Stimulated activated naive B cell treated with anti-CD40 and anti-IgM and Interleukin-4, amounts not matched to agents 10 μg/mL and 1 μg/mL and 100 μg/mL, for 72 hours (primary cell): Measurements from ENCODE around the gene SLITRK6.

ENCODE experiments used
- ATAC-seq, 2 donors: fragments of 150-1000 bp; cut with Tn5 transposase; replicated peaks; 2 replicates each; pipeline ENCODE4 v1.10.0; 2021; ENCODE audit warnings: moderate library complexity in 1 of 2
- DNase-seq: peaks from one replicate; pipeline ENCODE4 v3.0.0; 2021
- H3K27ac Mint-ChIP-seq: one replicate; pipeline ENCODE4 v1.8.0; 2022; ENCODE audit warnings: mild to moderate bottlenecking, mixed read lengths
- H3K27me3 Mint-ChIP-seq, 2 donors: one replicate each; pipeline ENCODE4 v1.8.0; 2022; ENCODE audit warnings: mixed read lengths in 2 of 2
- H3K36me3 Mint-ChIP-seq, 2 donors: one replicate each; pipeline ENCODE4 v1.8.0; 2022; ENCODE audit warnings: mixed read lengths in 2 of 2, mild to moderate bottlenecking in 1 of 2
- H3K4me1 Mint-ChIP-seq, 2 donors: one replicate each; pipeline ENCODE4 v1.8.0; 2022; ENCODE audit warnings: mixed read lengths in 2 of 2, mild to moderate bottlenecking in 1 of 2
- H3K4me3 Mint-ChIP-seq, 2 donors: one replicate each; pipeline ENCODE4 v1.8.0; 2022; ENCODE audit warnings: mild to moderate bottlenecking in 2 of 2, mixed read lengths in 2 of 2, moderate library complexity in 1 of 2
- H3K9me3 Mint-ChIP-seq, 2 donors: one replicate each; pipeline ENCODE4 v1.8.0; 2022; ENCODE audit warnings: mixed read lengths in 2 of 2, mild to moderate bottlenecking in 1 of 2

The SLITRK6 gene, protein sequence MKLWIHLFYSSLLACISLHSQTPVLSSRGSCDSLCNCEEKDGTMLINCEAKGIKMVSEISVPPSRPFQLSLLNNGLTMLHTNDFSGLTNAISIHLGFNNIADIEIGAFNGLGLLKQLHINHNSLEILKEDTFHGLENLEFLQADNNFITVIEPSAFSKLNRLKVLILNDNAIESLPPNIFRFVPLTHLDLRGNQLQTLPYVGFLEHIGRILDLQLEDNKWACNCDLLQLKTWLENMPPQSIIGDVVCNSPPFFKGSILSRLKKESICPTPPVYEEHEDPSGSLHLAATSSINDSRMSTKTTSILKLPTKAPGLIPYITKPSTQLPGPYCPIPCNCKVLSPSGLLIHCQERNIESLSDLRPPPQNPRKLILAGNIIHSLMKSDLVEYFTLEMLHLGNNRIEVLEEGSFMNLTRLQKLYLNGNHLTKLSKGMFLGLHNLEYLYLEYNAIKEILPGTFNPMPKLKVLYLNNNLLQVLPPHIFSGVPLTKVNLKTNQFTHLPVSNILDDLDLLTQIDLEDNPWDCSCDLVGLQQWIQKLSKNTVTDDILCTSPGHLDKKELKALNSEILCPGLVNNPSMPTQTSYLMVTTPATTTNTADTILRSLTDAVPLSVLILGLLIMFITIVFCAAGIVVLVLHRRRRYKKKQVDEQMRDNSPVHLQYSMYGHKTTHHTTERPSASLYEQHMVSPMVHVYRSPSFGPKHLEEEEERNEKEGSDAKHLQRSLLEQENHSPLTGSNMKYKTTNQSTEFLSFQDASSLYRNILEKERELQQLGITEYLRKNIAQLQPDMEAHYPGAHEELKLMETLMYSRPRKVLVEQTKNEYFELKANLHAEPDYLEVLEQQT

DNA sequence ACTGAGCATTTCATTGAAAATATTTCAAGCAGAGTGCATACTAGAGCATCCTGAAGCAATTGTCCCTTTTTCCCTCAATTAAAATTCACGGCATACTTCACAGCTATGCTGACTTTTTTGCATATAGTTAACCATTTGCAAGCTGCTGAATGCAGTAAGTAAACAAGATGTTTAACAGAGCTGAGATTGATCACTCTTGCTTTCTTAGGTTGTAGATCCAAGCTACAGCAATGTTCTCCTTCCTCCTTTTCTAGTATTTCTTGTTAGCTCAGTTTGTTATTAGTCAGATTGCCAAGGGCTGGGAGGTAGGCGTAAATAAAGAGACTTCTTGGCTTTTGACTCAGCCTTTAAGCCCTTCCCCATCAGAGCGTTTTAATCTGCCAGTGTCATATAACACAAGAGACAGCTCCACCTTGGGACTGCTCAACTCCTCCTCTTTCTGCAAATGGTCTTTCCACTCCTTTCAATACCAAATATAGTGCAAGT is at the start of gene SLITRK6:
Gene SLITRK6 (minus strand): TSS at position 323 of the 486 bp plus-strand sequence. CDS start 2,911 bp downstream, outside the sequence.
- H3K36me3 Mint-ChIP-seq = no peaks in the 10 kb centered on the region
- H3K27ac Mint-ChIP-seq = no peak within 1 kb of the TSS
- H3K4me1 Mint-ChIP-seq = no peaks in the 10 kb centered on the region
- no peak within 1 kb of the TSS for H3K4me3 Mint-ChIP-seq
- ATAC-seq (no peak), DNase-seq (no peak)
- H3K9me3 Mint-ChIP-seq = no peaks in the 10 kb centered on the region
- no peaks in the 10 kb centered on the region for H3K27me3 Mint-ChIP-seq

DNA sequence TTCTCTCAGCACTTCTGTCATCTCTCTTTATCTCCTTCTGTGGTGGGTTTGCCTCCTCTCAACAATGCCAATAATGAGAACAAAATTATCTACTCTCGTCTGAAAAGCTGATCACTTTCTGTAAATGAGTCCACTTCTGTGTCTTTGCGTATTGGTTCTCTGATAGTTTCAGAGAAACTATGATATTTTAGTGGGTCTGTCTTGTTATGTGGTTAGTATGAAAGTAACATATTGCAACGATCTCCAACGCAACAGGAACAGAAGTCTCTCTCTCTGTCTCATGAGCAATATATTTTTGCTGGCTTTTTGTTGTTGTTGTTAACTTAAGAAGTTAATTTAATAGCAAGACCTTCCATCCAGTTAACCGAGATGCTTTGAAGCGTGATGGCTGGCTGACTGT is 47.8 kb upstream of the SLITRK6 start:
- Mint-ChIP-seq H3K9me3 (peaks cover 14 to 19% of the 10 kb centered on the region in 2 donors), H3K36me3 (no peaks in the 10 kb centered on the region), H3K27me3 (no peaks in the 10 kb centered on the region), H3K27ac (no peak overlapping the region), H3K4me1 (no peaks in the 10 kb centered on the region), H3K4me3 (no peak overlapping the region)
- ATAC-seq (no peak), DNase-seq (no peak)

DNA sequence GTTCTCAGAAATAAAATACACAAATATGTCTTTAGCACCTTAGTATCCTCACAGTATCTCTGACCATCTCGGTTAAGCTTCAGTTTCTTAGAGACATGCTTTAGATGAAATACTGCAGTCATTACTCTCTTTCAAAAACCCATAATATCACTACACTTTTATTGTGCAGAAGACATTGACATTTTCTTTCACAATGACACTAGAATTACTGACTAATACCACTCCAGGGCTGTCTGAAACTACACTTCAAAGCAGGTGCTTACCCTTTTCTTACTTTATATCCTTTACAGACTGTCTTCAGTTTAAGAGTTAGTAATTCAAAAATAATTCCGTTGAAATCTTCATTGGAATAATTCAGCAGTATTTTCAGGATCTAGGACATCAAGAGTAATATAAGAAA is 42.2 kb upstream of the SLITRK6 start:
- no peaks in the 10 kb centered on the region for H3K9me3 Mint-ChIP-seq
- no peak overlapping the region for H3K27ac Mint-ChIP-seq
- no peak for DNase-seq
- ATAC-seq = no peak
- no peaks in the 10 kb centered on the region for H3K36me3 Mint-ChIP-seq
- H3K4me3 Mint-ChIP-seq = no peak overlapping the region
- H3K4me1 Mint-ChIP-seq = no peaks in the 10 kb centered on the region
- no peaks in the 10 kb centered on the region for H3K27me3 Mint-ChIP-seq

DNA sequence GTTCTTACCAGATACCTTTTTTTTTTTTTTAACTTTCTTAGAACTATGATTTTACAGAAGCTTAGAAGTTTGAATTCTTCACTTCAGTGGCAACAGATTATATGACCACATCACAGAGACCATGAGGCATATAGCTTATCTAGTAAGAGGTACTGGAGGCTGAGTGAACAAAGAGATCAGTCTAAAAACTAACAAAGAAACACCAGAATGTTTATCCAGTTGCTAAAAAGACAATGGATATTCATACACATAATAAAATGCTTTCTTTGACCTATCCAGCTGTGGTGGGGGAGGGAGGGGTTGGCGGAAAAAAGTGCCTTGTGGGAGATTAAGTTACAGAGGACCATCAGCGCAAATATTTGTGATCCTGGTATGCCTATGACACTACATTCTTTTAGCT is 34.7 kb upstream of the SLITRK6 start:
- H3K4me1 Mint-ChIP-seq = no peaks in the 10 kb centered on the region
- no peak overlapping the region for H3K27ac Mint-ChIP-seq
- ATAC-seq = no peak
- H3K9me3 Mint-ChIP-seq = no peaks in the 10 kb centered on the region
- no peak for DNase-seq
- H3K27me3 Mint-ChIP-seq = no peaks in the 10 kb centered on the region
- H3K4me3 Mint-ChIP-seq = no peak overlapping the region
- H3K36me3 Mint-ChIP-seq = no peaks in the 10 kb centered on the region

DNA sequence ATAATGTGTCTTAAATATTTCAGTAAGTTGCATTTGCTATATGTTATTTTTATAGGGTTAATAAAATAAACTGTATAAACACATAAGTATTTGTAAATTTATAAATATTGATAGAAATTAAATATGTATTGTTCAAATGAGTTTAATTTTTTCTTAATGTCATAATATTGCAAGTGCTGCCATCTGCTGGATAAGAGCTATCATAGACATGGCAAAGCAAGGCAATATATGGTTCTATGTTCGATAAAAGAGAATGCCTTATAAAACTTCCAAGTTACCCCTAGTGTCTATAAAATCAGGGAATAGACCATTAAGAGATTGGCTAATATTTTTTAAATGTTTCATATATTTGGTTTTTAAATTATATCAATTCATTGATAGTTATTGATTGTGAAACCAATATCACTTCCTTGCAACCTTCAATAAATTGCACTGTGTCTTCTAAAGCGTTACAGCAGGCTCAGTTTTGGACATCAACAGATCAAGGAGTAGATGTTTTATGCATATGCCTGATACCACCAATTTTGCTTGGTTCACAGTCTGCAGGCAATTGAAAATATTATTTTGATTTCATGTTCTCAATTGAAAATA is 29.0 kb upstream of the SLITRK6 start:
- no peaks in the 10 kb centered on the region for H3K36me3 Mint-ChIP-seq
- no peaks in the 10 kb centered on the region for H3K4me1 Mint-ChIP-seq
- H3K27me3 Mint-ChIP-seq = no peaks in the 10 kb centered on the region
- no peak for DNase-seq
- no peak for ATAC-seq
- no peaks in the 10 kb centered on the region for H3K9me3 Mint-ChIP-seq
- no peak overlapping the region for H3K27ac Mint-ChIP-seq
- H3K4me3 Mint-ChIP-seq = no peak overlapping the region

DNA sequence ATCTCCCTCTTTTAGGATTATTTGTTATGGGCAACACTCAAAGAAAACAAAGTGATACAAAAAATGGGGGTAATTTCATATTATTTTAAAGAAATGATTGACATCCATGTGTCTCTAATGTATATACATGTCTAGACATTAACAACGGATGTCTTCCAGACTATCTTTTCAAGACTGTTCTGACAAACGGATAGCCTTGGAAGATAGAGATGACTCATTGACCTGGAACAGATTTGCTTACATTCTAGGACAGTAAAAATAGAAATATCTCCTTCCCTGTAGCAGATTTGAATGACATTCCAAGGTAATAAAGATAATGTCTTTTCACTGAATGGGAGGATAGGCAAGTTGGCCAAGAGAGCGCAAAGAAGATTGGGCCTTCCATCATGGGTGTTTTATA is 26.2 kb upstream of the SLITRK6 start:
- Mint-ChIP-seq H3K9me3 (no peaks in the 10 kb centered on the region), H3K4me1 (no peaks in the 10 kb centered on the region), H3K36me3 (no peaks in the 10 kb centered on the region), H3K27me3 (no peaks in the 10 kb centered on the region), H3K27ac (no peak overlapping the region), H3K4me3 (no peak overlapping the region)
- no peak for ATAC-seq
- no peak for DNase-seq

DNA sequence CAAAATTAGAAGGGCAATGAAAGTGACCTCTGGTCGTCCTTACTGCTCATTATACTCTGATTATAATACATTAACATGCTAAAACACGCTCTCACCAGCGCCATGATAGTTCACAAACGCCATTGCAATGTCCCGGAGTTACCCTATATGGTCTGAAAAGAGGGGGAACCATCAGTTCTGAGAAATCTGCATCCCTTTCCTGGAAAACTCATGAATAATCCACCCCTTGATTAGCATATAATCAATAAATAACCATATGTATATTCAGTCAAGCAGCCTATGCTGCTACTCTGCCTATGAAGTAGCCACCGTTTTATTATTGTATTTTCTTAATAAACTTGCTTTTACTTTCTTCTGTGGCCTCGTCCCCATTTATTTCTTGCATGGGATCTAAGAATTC is 24.6 kb upstream of the SLITRK6 start:
- H3K36me3 Mint-ChIP-seq = no peaks in the 10 kb centered on the region
- H3K4me3 Mint-ChIP-seq = no peak overlapping the region
- no peaks in the 10 kb centered on the region for H3K27me3 Mint-ChIP-seq

DNA sequence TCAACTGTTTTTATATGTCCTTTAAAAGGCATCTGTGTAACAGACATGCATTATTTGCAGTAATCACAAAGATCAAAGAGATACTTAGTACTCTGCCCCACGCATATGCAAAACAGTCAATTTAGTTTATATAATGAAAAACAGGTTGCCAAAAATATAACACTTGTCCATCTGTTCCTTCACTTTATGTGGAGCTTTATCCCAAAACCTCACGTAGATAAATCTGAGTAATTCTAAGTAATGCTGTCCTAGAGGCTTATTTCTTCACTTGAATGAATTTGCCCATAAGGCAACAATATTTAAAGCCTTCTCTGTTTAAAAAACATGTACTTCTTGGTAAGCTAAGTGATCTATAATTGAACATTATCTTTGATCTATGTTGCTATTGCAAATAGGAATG is 20.3 kb upstream of the SLITRK6 start:
- ATAC-seq (no peak), DNase-seq (no peak)
- Mint-ChIP-seq H3K36me3 (no peaks in the 10 kb centered on the region), H3K9me3 (no peaks in the 10 kb centered on the region), H3K27ac (no peak overlapping the region), H3K4me3 (no peak overlapping the region), H3K4me1 (no peaks in the 10 kb centered on the region), H3K27me3 (no peaks in the 10 kb centered on the region)

More for the DNA sequence above, 24.6 kb upstream of the SLITRK6 start:
- H3K4me1 Mint-ChIP-seq = no peaks in the 10 kb centered on the region
- DNase-seq (no peak), ATAC-seq (no peak)
- H3K27ac Mint-ChIP-seq = no peak overlapping the region
- H3K9me3 Mint-ChIP-seq = no peaks in the 10 kb centered on the region

DNA sequence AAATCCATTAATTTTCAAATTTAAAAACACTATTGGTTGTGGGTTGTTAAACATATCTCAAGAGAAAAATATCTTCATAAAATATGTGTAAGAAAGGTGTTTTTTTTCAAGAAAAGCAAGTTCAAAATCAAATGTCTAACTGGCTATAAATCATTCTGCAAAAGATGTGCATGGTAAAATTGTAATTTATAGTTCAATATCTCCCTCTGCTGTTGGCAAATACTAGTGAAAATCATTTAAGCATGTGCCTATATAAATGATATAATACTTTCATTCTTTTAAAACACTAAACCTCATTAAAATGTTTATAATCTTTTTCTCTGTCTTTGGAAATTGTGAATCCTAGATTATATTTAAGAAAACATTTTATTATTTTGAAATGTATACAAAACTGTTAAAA is 17.2 kb upstream of the SLITRK6 start:
- Mint-ChIP-seq H3K27me3 (no peaks in the 10 kb centered on the region), H3K4me1 (no peaks in the 10 kb centered on the region), H3K36me3 (no peaks in the 10 kb centered on the region)

DNA sequence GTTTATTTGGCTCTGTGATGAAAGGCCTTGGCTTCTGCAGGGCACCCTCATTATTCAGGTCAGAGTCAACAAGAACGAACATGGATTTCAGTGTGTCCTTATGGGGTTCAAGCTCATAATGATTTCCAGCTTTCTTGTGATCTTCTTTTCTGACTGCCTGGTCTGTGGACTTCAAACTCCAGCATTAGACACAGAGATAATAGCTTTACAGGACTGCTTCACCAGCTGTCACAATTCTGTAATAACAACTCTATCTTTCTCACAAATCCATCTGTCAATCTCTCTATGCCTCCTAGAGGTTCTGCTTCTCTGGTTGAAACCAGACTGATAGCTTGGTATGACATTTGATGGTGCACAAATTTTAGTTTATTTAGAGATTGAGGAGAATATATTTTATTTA is 13.1 kb upstream of the SLITRK6 start:
- Mint-ChIP-seq H3K4me1 (no peaks in the 10 kb centered on the region), H3K36me3 (no peaks in the 10 kb centered on the region), H3K27me3 (no peaks in the 10 kb centered on the region), H3K9me3 (no peaks in the 10 kb centered on the region), H3K27ac (no peak overlapping the region), H3K4me3 (no peak overlapping the region)
- ATAC-seq (no peak), DNase-seq (no peak)

More for the DNA sequence above, 17.2 kb upstream of the SLITRK6 start:
- H3K27ac Mint-ChIP-seq = no peak overlapping the region
- H3K4me3 Mint-ChIP-seq = no peak overlapping the region
- no peak for ATAC-seq
- H3K9me3 Mint-ChIP-seq = no peaks in the 10 kb centered on the region
- DNase-seq = no peak

DNA sequence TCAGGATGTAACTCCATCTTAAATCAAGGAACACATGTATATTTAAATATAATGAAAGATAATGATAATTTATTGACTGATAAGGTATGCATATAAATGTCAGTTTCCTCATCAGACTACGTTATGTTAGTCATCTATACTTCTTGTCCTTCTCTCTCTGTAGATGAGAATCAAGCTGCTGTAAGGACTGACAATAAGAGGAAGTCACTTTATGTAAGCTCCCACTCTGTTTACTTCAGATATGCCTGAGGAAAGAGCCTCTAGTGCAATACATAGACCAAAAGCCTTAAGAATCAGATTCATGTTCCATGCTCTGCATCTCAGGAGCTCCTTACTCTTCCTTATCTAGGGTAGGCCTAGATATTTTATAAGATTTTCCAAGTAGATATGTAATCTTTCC is 9.6 kb upstream of the SLITRK6 start:
- no peak overlapping the region for H3K4me3 Mint-ChIP-seq
- DNase-seq (no peak), ATAC-seq (no peak)
- H3K27ac Mint-ChIP-seq = no peak overlapping the region
- H3K36me3 Mint-ChIP-seq = no peaks in the 10 kb centered on the region
- no peaks in the 10 kb centered on the region for H3K27me3 Mint-ChIP-seq
- H3K4me1 Mint-ChIP-seq = no peaks in the 10 kb centered on the region
- H3K9me3 Mint-ChIP-seq = no peaks in the 10 kb centered on the region

DNA sequence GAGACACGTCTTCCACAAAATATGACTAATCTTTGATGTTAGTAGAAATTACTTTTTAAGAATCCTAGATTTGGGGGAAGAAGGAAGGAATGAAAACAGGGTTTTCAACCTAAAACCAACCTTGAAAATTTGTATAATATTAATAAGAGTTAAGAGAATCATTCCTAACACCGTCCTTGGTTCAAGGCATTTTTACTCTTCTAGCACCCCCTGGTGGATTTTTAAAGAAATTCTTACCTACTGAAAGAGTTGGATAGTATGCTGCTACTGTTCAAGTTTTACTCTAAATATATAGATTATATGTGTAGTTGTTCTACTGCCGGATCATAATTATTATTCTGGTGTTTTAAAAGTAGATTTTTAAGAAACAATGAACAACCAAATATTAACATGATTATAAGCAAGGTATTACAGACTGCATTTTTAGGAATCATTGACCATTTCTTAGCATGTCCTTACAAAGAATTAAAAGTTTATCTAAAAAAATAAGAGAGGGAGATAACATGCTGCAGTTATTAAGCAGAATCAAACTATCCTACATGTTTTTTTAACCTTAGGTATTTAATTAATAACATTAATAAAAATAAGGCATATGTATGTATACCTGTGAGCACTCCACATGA is 7.4 kb upstream of the SLITRK6 start:
- peak; percentile 71 to 73 for ATAC-seq
- H3K4me3 Mint-ChIP-seq = no peak overlapping the region

DNA sequence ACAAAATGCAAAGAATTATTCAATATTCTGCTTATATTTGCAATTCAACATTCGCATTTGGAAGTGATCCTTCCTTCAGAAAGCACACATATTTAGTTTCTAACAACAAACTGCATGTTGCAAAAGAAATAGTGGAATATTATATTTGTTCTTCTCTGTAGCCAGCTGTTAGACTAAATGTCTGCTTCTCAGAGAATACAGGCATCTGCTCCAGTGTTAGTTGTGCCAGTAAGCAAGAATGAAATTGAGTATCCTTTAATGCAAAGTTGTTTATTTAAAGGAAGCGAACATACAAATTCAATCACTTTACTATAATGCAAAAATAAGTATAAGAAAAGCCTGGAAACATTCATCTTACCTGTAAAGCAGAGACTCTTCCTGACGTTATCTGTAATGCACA is 663 bp downstream of the SLITRK6 start:
- Mint-ChIP-seq H3K27ac (no peak overlapping the region), H3K4me3 (no peak overlapping the region), H3K4me1 (no peaks in the 10 kb centered on the region), H3K36me3 (no peaks in the 10 kb centered on the region), H3K27me3 (no peaks in the 10 kb centered on the region), H3K9me3 (no peaks in the 10 kb centered on the region)
- DNase-seq = no peak
- no peak for ATAC-seq

More for the DNA sequence above, 7.4 kb upstream of the SLITRK6 start:
- no peak for DNase-seq
- Mint-ChIP-seq H3K9me3 (no peaks in the 10 kb centered on the region), H3K27me3 (no peaks in the 10 kb centered on the region), H3K27ac (no peak overlapping the region), H3K36me3 (no peaks in the 10 kb centered on the region), H3K4me1 (no peaks in the 10 kb centered on the region)

DNA sequence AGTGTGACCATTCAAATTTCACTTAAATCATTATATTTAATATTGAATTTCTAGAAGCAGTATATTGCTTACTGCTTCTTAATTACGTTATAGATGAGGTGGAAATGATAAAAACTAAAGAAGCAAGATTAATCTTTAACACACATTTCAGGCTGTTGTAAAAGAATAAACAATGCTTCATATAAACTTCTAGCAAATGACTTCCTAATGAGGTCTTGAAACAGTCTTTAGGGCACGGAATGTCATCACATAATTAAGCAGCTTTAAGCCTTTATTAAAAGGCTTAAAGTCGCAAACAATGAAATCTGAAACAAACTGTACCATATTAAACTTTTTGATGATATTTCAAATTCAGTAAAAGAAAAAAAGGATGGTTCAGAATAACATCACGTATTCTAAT is 1.9 kb downstream of the SLITRK6 start:
- Mint-ChIP-seq H3K9me3 (no peaks in the 10 kb centered on the region), H3K27me3 (no peaks in the 10 kb centered on the region), H3K36me3 (no peaks in the 10 kb centered on the region), H3K4me3 (no peak overlapping the region), H3K27ac (no peak overlapping the region), H3K4me1 (no peaks in the 10 kb centered on the region)
- ATAC-seq = no peak
- no peak for DNase-seq
